Ishikawa (cell line): ENCODE results near the gene ATP23.

Experiments used
- CEBPB ChIP-seq: IDR thresholded peaks from 2 replicates; pipeline ENCODE4 v1.6.1; 2012
- RAD21 ChIP-seq: IDR thresholded peaks from 2 replicates; pipeline ENCODE4 v1.6.1; 2012; ENCODE audit warnings: low read depth
- YY1 ChIP-seq: IDR thresholded peaks from 2 replicates; pipeline ENCODE4 v1.6.1; 2012; ENCODE audit warnings: low read depth
- TF ChIP-seq, protein P1 (sequence below): IDR thresholded peaks from 2 replicates; pipeline ENCODE4 v1.6.1; 2012

DNA sequence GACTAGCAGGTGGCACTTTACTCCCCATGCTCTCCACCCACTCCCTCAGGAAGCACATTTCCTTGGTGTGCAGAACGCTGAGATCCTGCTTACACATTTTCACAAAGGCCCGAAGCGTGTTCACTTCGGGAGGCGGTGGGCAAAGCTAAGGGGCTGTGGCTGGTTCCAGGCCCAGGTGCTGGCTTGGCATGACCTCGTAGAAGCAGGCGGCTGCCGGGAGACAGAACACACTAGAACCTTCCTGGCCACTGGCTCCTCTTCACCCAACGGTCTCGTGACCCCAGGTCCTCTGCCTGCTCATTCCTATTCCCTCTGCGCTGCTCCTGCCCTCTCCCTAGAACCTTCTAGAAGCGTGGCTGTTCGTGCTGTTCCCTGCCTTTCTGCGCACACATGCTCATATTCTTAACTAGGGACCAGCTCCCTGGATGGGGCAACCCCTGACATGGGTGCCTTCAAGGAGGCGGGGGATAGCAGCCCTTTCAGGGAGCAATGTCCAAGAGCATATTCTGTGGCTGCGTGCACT is 43.3 kb downstream of the ATP23 start:
- TF ChIP-seq, protein P1, sequence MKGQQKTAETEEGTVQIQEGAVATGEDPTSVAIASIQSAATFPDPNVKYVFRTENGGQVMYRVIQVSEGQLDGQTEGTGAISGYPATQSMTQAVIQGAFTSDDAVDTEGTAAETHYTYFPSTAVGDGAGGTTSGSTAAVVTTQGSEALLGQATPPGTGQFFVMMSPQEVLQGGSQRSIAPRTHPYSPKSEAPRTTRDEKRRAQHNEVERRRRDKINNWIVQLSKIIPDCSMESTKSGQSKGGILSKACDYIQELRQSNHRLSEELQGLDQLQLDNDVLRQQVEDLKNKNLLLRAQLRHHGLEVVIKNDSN, result no peak
- TF ChIP-seq RAD21 (no peak), YY1 (no peak), CEBPB (no peak)
